ENCODE data around the gene ZNF343.
"Not testable (repeated sequence)": the region's sequence is repeated elsewhere in the genome, so short reads cannot be mapped to it uniquely, and the experiment has no call there.

Gene ZNF343

GRCh38 chr20:2521369-2522305 lies 12.9 kb upstream of the ZNF343 start:
- DNase-seq: no peak

GRCh38 chr20:2520617-2521016 lies 11.9 kb upstream of the ZNF343 start:
- no peak for DNase-seq

- no peak for DNase-seq
Measured at GRCh38 chr20:2519115-2519809, 10.5 kb upstream of the ZNF343 start.

- DNase-seq: no peak
Measured at GRCh38 chr20:2518558-2518957, 9.8 kb upstream of the ZNF343 start.

GRCh38 chr20:2518096-2518495 lies 9.4 kb upstream of the ZNF343 start:
- DNase-seq: no peak

GRCh38 chr20:2516399-2516798 lies 7.7 kb upstream of the ZNF343 start:
- no peak for DNase-seq

- DNase-seq: no peak
Measured at GRCh38 chr20:2515203-2515602, 6.5 kb upstream of the ZNF343 start.

- DNase-seq: no peak
Measured at GRCh38 chr20:2509794-2510193, 1.1 kb upstream of the ZNF343 start.

- no peak for DNase-seq
Measured at GRCh38 chr20:2509468-2509781, 710 bp upstream of the ZNF343 start.

- no peak for DNase-seq
Measured at GRCh38 chr20:2507875-2508630, 662 bp downstream of the ZNF343 start.

- no peak for DNase-seq
Measured at GRCh38 chr20:2507464-2507863, 1.3 kb downstream of the ZNF343 start.

GRCh38 chr20:2506426-2506825 lies 2.3 kb downstream of the ZNF343 start:
- not testable (repeated sequence) for DNase-seq

GRCh38 chr20:2504803-2505202 lies 3.9 kb downstream of the ZNF343 start:
- not testable (repeated sequence) for DNase-seq

GRCh38 chr20:2502808-2503384 lies 5.8 kb downstream of the ZNF343 start:
- DNase-seq: not testable (repeated sequence)

- no peak for DNase-seq
Measured at GRCh38 chr20:2485661-2486060, 23.1 kb downstream of the ZNF343 start.

GRCh38 chr20:2485080-2485479 lies 23.6 kb downstream of the ZNF343 start:
- DNase-seq: no peak

- no peak for DNase-seq
Measured at GRCh38 chr20:2483504-2483903, 25.2 kb downstream of the ZNF343 start.

- no peak for DNase-seq
Measured at GRCh38 chr20:2480381-2480780, 28.3 kb downstream of the ZNF343 start.

GRCh38 chr20:2476742-2477615 lies 31.7 kb downstream of the ZNF343 start:
- no peak for DNase-seq

GRCh38 chr20:2475850-2476741 lies 32.6 kb downstream of the ZNF343 start:
- no peak for DNase-seq

- DNase-seq: no peak
Measured at GRCh38 chr20:2473516-2473915, 35.2 kb downstream of the ZNF343 start.

Data from cortex of kidney (tissue), 1 donor.